KMS-11 (cell line): Measurements from ENCODE around the gene VWC2.

Experiments used
- H2AFZ ChIP-seq: fragments of 200-600 bp; sonication (generic); 2 replicates; pipeline ENCODE4 v1.6.1; 2016; ENCODE audit warnings: antibody characterized with exemption, mixed run types, low read depth
- H3K27ac ChIP-seq: fragments of 200-600 bp; sonication (generic); 2 replicates; pipeline ENCODE4 v1.6.1; 2016; ENCODE audit warnings: mild to moderate bottlenecking, mixed run types
- H3K27me3 ChIP-seq: fragments of 200-600 bp; sonication (generic); 2 replicates; pipeline ENCODE4 v1.6.1; 2017; ENCODE audit warnings: mild to moderate bottlenecking, low read depth, mixed run types, moderate library complexity; ENCODE audit not compliant: insufficient read depth
- H3K36me3 ChIP-seq: fragments of 200-600 bp; sonication (generic); 2 replicates; pipeline ENCODE4 v1.6.1; 2017; ENCODE audit warnings: mild to moderate bottlenecking, mixed run types; ENCODE audit not compliant: insufficient read depth
- H3K4me1 ChIP-seq: fragments of 200-600 bp; sonication (generic); 2 replicates; pipeline ENCODE4 v1.6.1; 2016; ENCODE audit warnings: mild to moderate bottlenecking, low read depth, mixed run types; ENCODE audit not compliant: poor library complexity, severe bottlenecking
- H3K4me2 ChIP-seq: fragments of 200-600 bp; sonication (generic); 2 replicates; pipeline ENCODE4 v1.7.0; 2016; ENCODE audit warnings: mild to moderate bottlenecking, mixed run types
- H3K4me3 ChIP-seq: fragments of 200-600 bp; sonication (generic); IDR thresholded peaks from 2 replicates; pipeline ENCODE4 v1.6.1; 2017; ENCODE audit warnings: low read depth, low read length, mixed read lengths; ENCODE audit not compliant: insufficient read depth
- H3K79me2 ChIP-seq: fragments of 200-600 bp; sonication (generic); 2 replicates; pipeline ENCODE4 v1.6.1; 2016; ENCODE audit warnings: low read depth, mixed run types; ENCODE audit not compliant: insufficient read depth
- H3K9ac ChIP-seq: fragments of 200-600 bp; sonication (generic); 2 replicates; pipeline ENCODE4 v1.6.1; 2016; ENCODE audit warnings: mild to moderate bottlenecking, mixed run types
- H4K20me1 ChIP-seq: fragments of 200-600 bp; sonication (generic); 2 replicates; pipeline ENCODE4 v1.6.1; 2016; ENCODE audit warnings: mild to moderate bottlenecking, mixed run types; ENCODE audit not compliant: insufficient read depth
- CTCF ChIP-seq: fragments of 200-600 bp; sonication (generic); conservative IDR thresholded peaks from 2 replicates; pipeline ENCODE4 v1.6.1; 2017; ENCODE audit warnings: low read depth, mild to moderate bottlenecking, antibody characterized with exemption, low read length, moderate library complexity, mixed read lengths

Gene VWC2

GRCh38 chr7:49772916-49773217, 571 bp upstream of the VWC2 start:
- no peak overlapping the region for H3K27ac ChIP-seq
- H3K9ac ChIP-seq: no peak overlapping the region
- H3K4me3 ChIP-seq: no peak overlapping the region
- no peak for TF ChIP-seq CTCF
- H3K4me2 ChIP-seq: 0 out of 2 replicates have a peak overlapping the region, but pooled peaks have one; percentile 22
- no peaks in the 10 kb centered on the region for H3K79me2 ChIP-seq
- H3K36me3 ChIP-seq: no peaks in the 10 kb centered on the region
- H3K4me1 ChIP-seq: peaks cover 49% of the 10 kb centered on the region
- no peaks in the 10 kb centered on the region for H3K27me3 ChIP-seq
- H2AFZ ChIP-seq: no peak overlapping the region
- no peaks in the 10 kb centered on the region for H4K20me1 ChIP-seq

- Histone ChIP-seq H3K9ac (no peak overlapping the region), H3K27ac (no peak overlapping the region), H3K79me2 (no peaks in the 10 kb centered on the region), H3K4me3 (no peak overlapping the region), H3K36me3 (no peaks in the 10 kb centered on the region), H2AFZ (peak overlapping the region; percentile 17; the same call in 1 of the 2 replicates), H4K20me1 (no peaks in the 10 kb centered on the region), H3K4me1 (peaks cover 44% of the 10 kb centered on the region), H3K27me3 (no peaks in the 10 kb centered on the region), H3K4me2 (no peak overlapping the region)
- TF ChIP-seq CTCF: no peak
These were observed 559 bp downstream of the VWC2 start for GRCh38 chr7:49773936-49774458.

GRCh38 chr7:49774459-49775064, 1.1 kb downstream of the VWC2 start:
- H3K27ac ChIP-seq: no peak overlapping the region
- H3K4me2 ChIP-seq: no peak overlapping the region
- H2AFZ ChIP-seq: no peak overlapping the region
- no peaks in the 10 kb centered on the region for H3K27me3 ChIP-seq
- no peaks in the 10 kb centered on the region for H4K20me1 ChIP-seq
- H3K79me2 ChIP-seq: no peaks in the 10 kb centered on the region
- H3K4me3 ChIP-seq: no peak overlapping the region
- no peaks in the 10 kb centered on the region for H3K36me3 ChIP-seq
- no peak for TF ChIP-seq CTCF
- H3K9ac ChIP-seq: no peak overlapping the region
- H3K4me1 ChIP-seq: peaks cover 44% of the 10 kb centered on the region

DNA sequence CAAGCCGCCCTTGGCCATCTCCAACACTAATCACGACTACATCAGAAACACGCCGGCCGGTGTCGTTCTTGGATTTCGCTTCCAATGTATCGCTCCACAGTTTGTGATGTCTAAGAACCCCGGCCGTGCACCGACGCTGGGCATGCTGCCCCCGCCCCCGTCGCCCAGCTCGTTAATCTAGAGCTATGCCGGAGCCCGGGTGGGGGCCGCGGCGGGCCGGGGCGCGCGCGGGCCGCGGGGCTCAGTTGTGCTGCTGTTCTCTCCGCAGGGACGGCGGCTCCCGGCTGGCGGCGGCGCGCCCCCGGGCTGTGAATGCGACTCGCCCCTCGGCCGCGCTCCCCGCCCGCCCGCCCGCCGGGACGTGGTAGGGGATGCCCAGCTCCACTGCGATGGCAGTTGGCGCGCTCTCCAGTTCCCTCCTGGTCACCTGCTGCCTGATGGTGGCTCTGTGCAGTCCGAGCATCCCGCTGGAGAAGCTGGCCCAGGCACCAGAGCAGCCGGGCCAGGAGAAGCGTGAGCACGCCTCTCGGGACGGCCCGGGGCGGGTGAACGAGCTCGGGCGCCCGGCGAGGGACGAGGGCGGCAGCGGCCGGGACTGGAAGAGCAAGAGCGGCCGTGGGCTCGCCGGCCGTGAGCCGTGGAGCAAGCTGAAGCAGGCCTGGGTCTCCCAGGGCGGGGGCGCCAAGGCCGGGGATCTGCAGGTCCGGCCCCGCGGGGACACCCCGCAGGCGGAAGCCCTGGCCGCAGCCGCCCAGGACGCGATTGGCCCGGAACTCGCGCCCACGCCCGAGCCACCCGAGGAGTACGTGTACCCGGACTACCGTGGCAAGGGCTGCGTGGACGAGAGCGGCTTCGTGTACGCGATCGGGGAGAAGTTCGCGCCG, 1.9 kb downstream of the VWC2 start:
- H3K27ac ChIP-seq: no peak overlapping the region
- H3K4me2 ChIP-seq: no peak overlapping the region
- H3K27me3 ChIP-seq: no peaks in the 10 kb centered on the region
- H3K4me1 ChIP-seq: peaks cover 37% of the 10 kb centered on the region
- no peaks in the 10 kb centered on the region for H3K79me2 ChIP-seq
- H2AFZ ChIP-seq: no peak overlapping the region
- H3K36me3 ChIP-seq: no peaks in the 10 kb centered on the region
- TF ChIP-seq CTCF: no peak
- H3K9ac ChIP-seq: no peak overlapping the region
- no peak overlapping the region for H3K4me3 ChIP-seq
- H4K20me1 ChIP-seq: no peaks in the 10 kb centered on the region
